Keratinocyte (primary cell): ENCODE results near the gene ADARB2. TPM values are rescaled to one million over a fixed set of nuclear protein-coding genes. Genes with fewer than 3 reads are reported as not detected.

Source experiments
- DNase-seq: peaks from one replicate; pipeline ENCODE4 v3.0.0-alpha.2; 2011; ENCODE audit warnings: low read depth, missing footprints, low spot score
- FAIRE-seq: peaks from 2 replicates; lab custom pipeline; 2011; peaks lifted over from hg19 to GRCh38; lab: Jason Lieb, UNC
- H2AFZ ChIP-seq: 2 replicates; pipeline ENCODE4 v1.6.0; 2012; ENCODE audit warnings: low read length, control low read depth, inconsistent platforms; ENCODE audit not compliant: control insufficient read depth
- H3K27ac ChIP-seq: 2 replicates; pipeline ENCODE4 v1.5.1; 2011; ENCODE audit warnings: low read length; ENCODE audit not compliant: control insufficient read depth, insufficient read depth
- H3K27me3 ChIP-seq: 3 replicates; pipeline ENCODE4 v1.6.0; 2011; ENCODE audit warnings: low read length; ENCODE audit not compliant: control insufficient read depth, insufficient read depth; ENCODE audit errors: extremely low read depth
- H3K36me3 ChIP-seq, 2 experiments: 2 replicates in 1 of 2; 3 replicates in 1 of 2; pipeline ENCODE4 v1.5.1; 2011; ENCODE audit warnings: low read length in 2 of 2, mild to moderate bottlenecking in 1 of 2; ENCODE audit not compliant: control insufficient read depth in 2 of 2, insufficient read depth in 2 of 2; ENCODE audit errors: extremely low read depth in 1 of 2
- H3K4me1 ChIP-seq: 3 replicates; pipeline ENCODE4 v1.5.1; 2011; ENCODE audit warnings: low read length; ENCODE audit not compliant: control insufficient read depth, insufficient read depth; ENCODE audit errors: extremely low read depth
- H3K4me2 ChIP-seq: 3 replicates; pipeline ENCODE4 v1.6.0; 2011; ENCODE audit warnings: low read depth, low read length; ENCODE audit not compliant: control insufficient read depth, insufficient read depth; ENCODE audit errors: extremely low read depth
- H3K4me3 ChIP-seq, 3 experiments: fragments of 200-600 bp in 1 of 3; sonication (generic) in 1 of 3; 2 replicates in 2 of 3; 3 replicates in 1 of 3; pipeline ENCODE4 v1.5.1; 2011 to 2016; ENCODE audit warnings: low read length in 3 of 3, mild to moderate bottlenecking in 3 of 3, control low read depth in 2 of 3, inconsistent platforms in 1 of 3, low read depth in 1 of 3, mixed read lengths in 1 of 3, mixed run types in 1 of 3, moderate library complexity in 1 of 3; ENCODE audit not compliant: control insufficient read depth in 2 of 3, insufficient read depth in 2 of 3; ENCODE audit errors: extremely low read depth in 1 of 3
- H3K79me2 ChIP-seq: 2 replicates; pipeline ENCODE4 v1.6.0; 2012; ENCODE audit warnings: low read length; ENCODE audit not compliant: control insufficient read depth, insufficient read depth
- H3K9ac ChIP-seq: 3 replicates; pipeline ENCODE4 v1.6.0; 2011; ENCODE audit warnings: low read length; ENCODE audit not compliant: control insufficient read depth, insufficient read depth; ENCODE audit errors: extremely low read depth
- H3K9me1 ChIP-seq: 3 replicates; pipeline ENCODE4 v1.6.0; 2011; ENCODE audit warnings: low read length; ENCODE audit not compliant: control insufficient read depth, insufficient read depth; ENCODE audit errors: extremely low read depth
- H3K9me3 ChIP-seq: 2 replicates; pipeline ENCODE4 v1.5.1; 2012; ENCODE audit warnings: low read depth, low read length; ENCODE audit not compliant: control insufficient read depth
- H4K20me1 ChIP-seq: 3 replicates; pipeline ENCODE4 v1.6.0; 2011; ENCODE audit warnings: low read length; ENCODE audit not compliant: control insufficient read depth, insufficient read depth; ENCODE audit errors: extremely low read depth
- CTCF ChIP-seq, 3 experiments: IDR thresholded peaks in 1 of 3; conservative IDR thresholded peaks in 1 of 3; optimal IDR thresholded peaks in 1 of 3; 2 replicates in 2 of 3; 3 replicates in 1 of 3; pipeline versions ENCODE3 to v1.5.1; 2011; ENCODE audit warnings: low read length in 3 of 3, mild to moderate bottlenecking in 3 of 3, moderate library complexity in 2 of 3, control low read depth in 1 of 3, inconsistent platforms in 1 of 3; ENCODE audit not compliant: insufficient read depth in 2 of 3; ENCODE audit errors: extremely low read depth in 1 of 3
- EZH2 ChIP-seq: IDR thresholded peaks from one replicate; pipeline ENCODE4 v1.6.1; 2012; ENCODE audit warnings: inconsistent platforms, mild to moderate bottlenecking, low read length, moderate library complexity
- dilution Hi-C: fragments of 300-500 bp; cut with MboI; formaldehyde crosslinking; loops from one replicate; pipeline ENCODE4 v1.7.0; 2020; ENCODE audit warnings: low sequenced_read_pairs; ENCODE audit not compliant: extremely low pct_ligation_motif_present
- polyA plus RNA-seq, 5 experiments: library from polyadenylated mRNA; depleted of rRNA in 3 of 5; stranded (reverse) in 3 of 5; stranded (forward) in 1 of 5; unstranded in 1 of 5; fragments of >200 nt; gene quantifications; 1 replicate in 1 of 5; 2 replicates in 3 of 5; 3 replicates in 1 of 5; pipeline versions ENCODE4 v1.2.1 to v1.2.3, GENCODE V29; 2011 to 2012; ENCODE audit warnings: missing spikeins in 2 of 5, low read depth in 1 of 5, low replicate concordance in 1 of 5

ADARB2 gene
- polyA plus RNA-seq, 1 donor (not counting 4 experiments of a cell fraction or from before 2014, with no cell fraction given): not detected

GRCh38 chr10:1655367-1655766 lies 82.0 kb downstream of the ADARB2 start:
- dilution Hi-C loops: no loop called here
- Histone ChIP-seq H3K36me3 (no peaks in the 10 kb centered on the region), H3K4me2 (no peak overlapping the region), H3K4me3 (no peak overlapping the region), H4K20me1 (no peaks in the 10 kb centered on the region), H3K9me3 (peaks cover 4% of the 10 kb centered on the region), H3K9me1 (no peaks in the 10 kb centered on the region), H3K79me2 (no peaks in the 10 kb centered on the region), H2AFZ (no peak overlapping the region), H3K27ac (no peak overlapping the region), H3K9ac (no peak overlapping the region), H3K4me1 (no peaks in the 10 kb centered on the region), H3K27me3 (no peaks in the 10 kb centered on the region)
- DNase-seq (no peak), FAIRE-seq (no peak)
- no peak for TF ChIP-seq EZH2
- no peak for TF ChIP-seq CTCF (optimal IDR thresholded peaks at IDR 0.05 in 1 of 3, IDR thresholded peaks at IDR 0.05 in 1 of 3, conservative IDR thresholded peaks at IDR 0.05 in 1 of 3; ENCODE audit: extremely low read depth in 1 of 3, insufficient read depth in 2 of 3, low read length in 3 of 3)

- H3K79me2 ChIP-seq: no peaks in the 10 kb centered on the region
- no peaks in the 10 kb centered on the region for H3K9me1 ChIP-seq
- no peak overlapping the region for H3K4me3 ChIP-seq
- FAIRE-seq: no peak
- dilution Hi-C loops: no loop called here
- DNase-seq: no peak
- no peak overlapping the region for H3K4me2 ChIP-seq
- H4K20me1 ChIP-seq: no peaks in the 10 kb centered on the region
- peaks cover 4% of the 10 kb centered on the region for H3K9me3 ChIP-seq
- H3K27me3 ChIP-seq: no peaks in the 10 kb centered on the region
- no peak for TF ChIP-seq EZH2
- no peak for TF ChIP-seq CTCF (optimal IDR thresholded peaks at IDR 0.05 in 1 of 3, IDR thresholded peaks at IDR 0.05 in 1 of 3, conservative IDR thresholded peaks at IDR 0.05 in 1 of 3; ENCODE audit: extremely low read depth in 1 of 3, insufficient read depth in 2 of 3, low read length in 3 of 3)
- no peak overlapping the region for H3K9ac ChIP-seq
- no peaks in the 10 kb centered on the region for H3K4me1 ChIP-seq
- no peak overlapping the region for H2AFZ ChIP-seq
- no peak overlapping the region for H3K27ac ChIP-seq
- H3K36me3 ChIP-seq: no peaks in the 10 kb centered on the region
Observed at GRCh38 chr10:1654811-1655356, 82.4 kb downstream of the ADARB2 start.
